T-cell (primary cell): ENCODE results near the gene OSBP. TPM values are rescaled to one million over a fixed set of nuclear protein-coding genes. Genes with fewer than 3 reads are reported as not detected.
A peak's percentile ranks its signal among the peaks of the same experiment; 100 is the strongest.

Experiments used
- ATAC-seq, 4 experiments: fragments of 200-7000 bp in 3 of 4; fragments of 150-1000 bp in 1 of 4; cut with Tn5 transposase; replicated peaks in 1 of 4; 1 replicate in 3 of 4; 2 replicates in 1 of 4; pipeline ENCODE4 v1.10.0; 2021; ENCODE audit warnings: moderate library complexity in 3 of 4, mild to moderate bottlenecking in 2 of 4, moderate number of reproducible peaks in 1 of 4
- CTCF ChIA-PET, 2 donors: fragments of 300-600 bp; sonication (Branson Sonifier 250); formaldehyde crosslinking; loops; one replicate each; lab custom pipeline; 2022; ENCODE audit warnings: antibody characterized with exemption in 2 of 2; lab: Charles Lee
- POLR2A ChIA-PET, 2 donors: fragments of 300-600 bp; sonication (Branson Sonifier 250); formaldehyde crosslinking; loops; one replicate each; lab custom pipeline; 2022; ENCODE audit warnings: antibody characterized with exemption in 2 of 2; lab: Charles Lee
- DNase-seq, 35 experiments: peaks; one replicate each; pipeline versions ENCODE4 v3.0.0 to v3.0.0-alpha.2; 2013 to 2023
- H3K27ac ChIP-seq: one replicate; pipeline ENCODE4 v1.5.1; 2013; ENCODE audit warnings: low read length
- H3K27me3 ChIP-seq, 2 experiments: replicated peaks in 1 of 2; 1 replicate in 1 of 2; 2 replicates in 1 of 2; pipeline versions ENCODE4 v1.6.1 to v1.7.0; 2013; ENCODE audit warnings: low read length in 1 of 2, mixed read lengths in 1 of 2; ENCODE audit not compliant: control insufficient read depth in 2 of 2, insufficient read depth in 2 of 2; ENCODE audit errors: extremely low read depth in 1 of 2
- H3K36me3 ChIP-seq, 2 donors: 1 replicate in 1 of 2; 2 replicates in 1 of 2; pipeline versions ENCODE4 v1.6.1 to v1.7.0; 2013; ENCODE audit warnings: low read length in 1 of 2; ENCODE audit not compliant: control insufficient read depth in 2 of 2, insufficient read depth in 1 of 2; ENCODE audit errors: extremely low read depth in 1 of 2
- H3K4me1 ChIP-seq, 2 experiments: 1 replicate in 1 of 2; 2 replicates in 1 of 2; pipeline versions ENCODE4 v1.6.1 to v1.7.0; 2013; ENCODE audit warnings: low read length in 2 of 2, mixed read lengths in 1 of 2; ENCODE audit not compliant: insufficient read depth in 2 of 2, control insufficient read depth in 1 of 2; ENCODE audit errors: extremely low read depth in 1 of 2
- H3K4me3 ChIP-seq, 2 donors: 1 replicate in 1 of 2; 2 replicates in 1 of 2; pipeline versions ENCODE4 v1.5.1 to v1.7.0; 2013; ENCODE audit warnings: mild to moderate bottlenecking in 2 of 2, low read length in 1 of 2, moderate library complexity in 1 of 2; ENCODE audit not compliant: control insufficient read depth in 1 of 2; ENCODE audit errors: extremely low read depth in 1 of 2
- H3K9me3 ChIP-seq: 2 replicates; pipeline ENCODE4 v1.7.0; 2013
- H3K27ac Mint-ChIP-seq, 2 donors: one replicate each; pipeline ENCODE4 v1.8.0; 2020 to 2021; ENCODE audit warnings: mild to moderate bottlenecking in 2 of 2, mixed read lengths in 2 of 2
- H3K27me3 Mint-ChIP-seq, 2 donors: one replicate each; pipeline ENCODE4 v1.8.0; 2021 to 2022; ENCODE audit warnings: mixed read lengths in 2 of 2
- H3K36me3 Mint-ChIP-seq: one replicate; pipeline ENCODE4 v1.8.0; 2021; ENCODE audit warnings: mixed read lengths
- H3K4me1 Mint-ChIP-seq, 3 donors: one replicate each; pipeline ENCODE4 v1.8.0; 2020 to 2022; ENCODE audit warnings: mixed read lengths in 3 of 3, mild to moderate bottlenecking in 1 of 3
- H3K4me3 Mint-ChIP-seq, 3 donors: one replicate each; pipeline ENCODE4 v1.8.0; 2020 to 2022; ENCODE audit warnings: mild to moderate bottlenecking in 3 of 3, mixed read lengths in 3 of 3, moderate library complexity in 3 of 3
- H3K9me3 Mint-ChIP-seq, 3 donors: one replicate each; pipeline ENCODE4 v1.8.0; 2020 to 2022; ENCODE audit warnings: mixed read lengths in 3 of 3
- WGBS: methylation state at CpG from one replicate; pipeline ENCODE4 v1.1.5; 2013; ENCODE audit warnings: missing lambda C conversion rate; ENCODE audit not compliant: insufficient coverage; 5-methylcytosine and 5-hydroxymethylcytosine counted together
- total RNA-seq, 35 experiments: library from RNA in 6 of 35; stranded (reverse) in 6 of 35; fragments of 120-200 nt in 1 of 35; gene quantifications; one replicate each; pipeline versions ENCODE4 v1.2.1 to v1.2.4 and lab custom pipeline; 2013 to 2026

OSBP gene
- total RNA-seq, 5 donors from 2014 or later (not counting 1 experiment from before 2014, with no cell fraction given) = 44.0 to 59.0 (median 46.2) TPM

- ChIA-PET POLR2A (no interaction called here), CTCF (no interaction called here)
- Mint-ChIP-seq H3K36me3 (peaks cover 68% of the 10 kb centered on the region), H3K4me3 (no peak overlapping the region), H3K27me3 (no peaks in the 10 kb centered on the region), H3K4me1 (no peaks in the 10 kb centered on the region), H3K27ac (no peak overlapping the region), H3K9me3 (no peaks in the 10 kb centered on the region)
- Histone ChIP-seq H3K4me3 (no peak overlapping the region), H3K4me1 (no peaks in the 10 kb centered on the region), H3K27me3 (no peaks in the 10 kb centered on the region), H3K27ac (no peak overlapping the region), H3K9me3 (no peaks in the 10 kb centered on the region), H3K36me3 (peaks cover 6 to 87% of the 10 kb centered on the region in 2 donors)
- no peak for DNase-seq
- no peak for ATAC-seq
- no CpG with 5 or more reads among the region's 3 CpGs for WGBS
Measured at GRCh38 chr11:59647245-59647980, 31.8 kb upstream of the OSBP start.

- H3K27me3 ChIP-seq = no peaks in the 10 kb centered on the region
- ATAC-seq (no peak), DNase-seq (no peak)
- H3K4me3 ChIP-seq = no peak overlapping the region
- H3K27ac ChIP-seq = no peak overlapping the region
- ChIA-PET POLR2A (interaction anchor here (0.6 kb wide), 2 partner anchors 12 to 1951 kb away, joined by 4 read pairs; no protein-coding TSS in a partner anchor), CTCF (no interaction called here)
- H3K9me3 ChIP-seq = no peaks in the 10 kb centered on the region
- no peaks in the 10 kb centered on the region for H3K4me1 Mint-ChIP-seq
- H3K27ac Mint-ChIP-seq = peak overlapping the region in 1 of 2 donors; percentile 39
- peaks cover 13 to 83% of the 10 kb centered on the region in 2 donors for H3K36me3 ChIP-seq
- H3K4me1 ChIP-seq = no peaks in the 10 kb centered on the region
- peaks cover 57% of the 10 kb centered on the region for H3K36me3 Mint-ChIP-seq
- H3K9me3 Mint-ChIP-seq = no peaks in the 10 kb centered on the region
- WGBS = no CpG with 5 or more reads among the region's 3 CpGs
- H3K4me3 Mint-ChIP-seq = no peak overlapping the region
- H3K27me3 Mint-ChIP-seq = no peaks in the 10 kb centered on the region
Measured at GRCh38 chr11:59644528-59644927, 29.0 kb upstream of the OSBP start.

GRCh38 chr11:59643390-59643789 lies 27.8 kb upstream of the OSBP start:
- Histone ChIP-seq H3K27ac (no peak overlapping the region), H3K4me1 (no peaks in the 10 kb centered on the region), H3K27me3 (no peaks in the 10 kb centered on the region), H3K9me3 (no peaks in the 10 kb centered on the region), H3K4me3 (no peak overlapping the region), H3K36me3 (peaks cover 13 to 83% of the 10 kb centered on the region in 2 donors)
- H3K4me3 Mint-ChIP-seq = no peak overlapping the region
- ChIA-PET CTCF (interaction anchor here in 1 of 2 donors (0.8 kb wide), 1 partner anchor 11 kb away, joined by 3 read pairs; no protein-coding TSS in a partner anchor), POLR2A (interaction anchor here in 1 of 2 donors (0.9 kb wide), 1 partner anchor 13 kb away, joined by 3 read pairs; no protein-coding TSS in a partner anchor)
- ATAC-seq (no peak), DNase-seq (no peak)
- H3K9me3 Mint-ChIP-seq = no peaks in the 10 kb centered on the region
- H3K4me1 Mint-ChIP-seq = no peaks in the 10 kb centered on the region
- H3K27me3 Mint-ChIP-seq = no peaks in the 10 kb centered on the region
- H3K27ac Mint-ChIP-seq = no peak overlapping the region
- no CpG with 5 or more reads among the region's 3 CpGs for WGBS
- peaks cover 56% of the 10 kb centered on the region for H3K36me3 Mint-ChIP-seq

GRCh38 chr11:59641156-59641555 lies 25.6 kb upstream of the OSBP start:
- Histone ChIP-seq H3K4me3 (no peak overlapping the region), H3K4me1 (no peaks in the 10 kb centered on the region), H3K9me3 (no peaks in the 10 kb centered on the region), H3K27ac (no peak overlapping the region), H3K27me3 (no peaks in the 10 kb centered on the region), H3K36me3 (peaks cover 7 to 79% of the 10 kb centered on the region in 2 donors)
- 80% methylated on average over 1 of the region's 3 CpGs for WGBS
- no peak for DNase-seq
- ChIA-PET POLR2A (interaction anchor here (0.6 to 0.7 kb wide), 3 partner anchors 31 to 104 kb away, joined by 3 to 4 read pairs (median 4); no protein-coding TSS in a partner anchor), CTCF (no interaction called here)
- no peaks in the 10 kb centered on the region for H3K27me3 Mint-ChIP-seq
- H3K4me3 Mint-ChIP-seq = no peak overlapping the region
- H3K27ac Mint-ChIP-seq = no peak overlapping the region
- no peak for ATAC-seq
- H3K4me1 Mint-ChIP-seq = no peaks in the 10 kb centered on the region
- H3K36me3 Mint-ChIP-seq = peaks cover 62% of the 10 kb centered on the region
- H3K9me3 Mint-ChIP-seq = no peaks in the 10 kb centered on the region

- no peaks in the 10 kb centered on the region for H3K27me3 ChIP-seq
- H3K27ac Mint-ChIP-seq = no peak overlapping the region
- no peak overlapping the region for H3K4me3 Mint-ChIP-seq
- no peaks in the 10 kb centered on the region for H3K4me1 ChIP-seq
- no peak overlapping the region for H3K4me3 ChIP-seq
- H3K9me3 Mint-ChIP-seq = no peaks in the 10 kb centered on the region
- H3K27me3 Mint-ChIP-seq = no peaks in the 10 kb centered on the region
- ChIA-PET POLR2A (interaction anchor here in 1 of 2 donors (0.6 kb wide), 1 partner anchor 16 kb away, joined by 7 read pairs; no protein-coding TSS in a partner anchor), CTCF (no interaction called here)
- peaks cover 8% of the 10 kb centered on the region for H3K36me3 Mint-ChIP-seq
- H3K9me3 ChIP-seq = no peaks in the 10 kb centered on the region
- ATAC-seq = no peak
- no peaks in the 10 kb centered on the region for H3K4me1 Mint-ChIP-seq
- H3K36me3 ChIP-seq = peaks cover 2 to 4% of the 10 kb centered on the region in 2 donors
- no CpG with 5 or more reads among the region's 2 CpGs for WGBS
- H3K27ac ChIP-seq = no peak overlapping the region
- no peak for DNase-seq
Measured at GRCh38 chr11:59630493-59630892, 14.9 kb upstream of the OSBP start.

- Histone ChIP-seq H3K4me1 (no peaks in the 10 kb centered on the region), H3K27ac (no peak overlapping the region), H3K36me3 (peaks cover 0 to under 1% of the 10 kb centered on the region in 2 donors), H3K9me3 (no peaks in the 10 kb centered on the region), H3K27me3 (no peaks in the 10 kb centered on the region), H3K4me3 (no peak overlapping the region)
- DNase-seq = no peak
- ChIA-PET POLR2A (interaction anchor here in 1 of 2 donors (0.6 kb wide), 1 partner anchor 73 kb away, joined by 3 read pairs; no protein-coding TSS in a partner anchor), CTCF (interaction anchor here (0.6 kb wide), 2 partner anchors 16 to 1061 kb away, joined by 3 read pairs; no protein-coding TSS in a partner anchor)
- no peaks in the 10 kb centered on the region for H3K4me1 Mint-ChIP-seq
- peaks cover 5% of the 10 kb centered on the region for H3K36me3 Mint-ChIP-seq
- no peak overlapping the region for H3K27ac Mint-ChIP-seq
- H3K4me3 Mint-ChIP-seq = no peak overlapping the region
- H3K27me3 Mint-ChIP-seq = no peaks in the 10 kb centered on the region
- ATAC-seq = no peak
- no peaks in the 10 kb centered on the region for H3K9me3 Mint-ChIP-seq
Measured at GRCh38 chr11:59629996-59630395, 14.4 kb upstream of the OSBP start.
